Kidney (tissue), 14 donors: ENCODE results near the gene CSF3. TPM values are rescaled to one million over a fixed set of nuclear protein-coding genes. Genes with fewer than 3 reads are reported as not detected.

Experiments
- DNase-seq, 5 donors: peaks; one replicate each; pipeline ENCODE4 v3.0.0-alpha.2; 2013 to 2020
- FAIRE-seq: peaks from 2 replicates; lab custom pipeline; 2012; peaks lifted over from hg19 to GRCh38; lab: Jason Lieb, UNC
- H3K27ac ChIP-seq, 2 donors: one replicate each; pipeline ENCODE4 v1.7.0; 2013; ENCODE audit warnings: low read depth in 2 of 2, low read length in 2 of 2, inconsistent platforms in 1 of 2
- H3K27me3 ChIP-seq: one replicate; pipeline ENCODE4 v1.7.1; 2013; ENCODE audit warnings: low read length, inconsistent platforms; ENCODE audit not compliant: control insufficient read depth, insufficient read depth
- H3K36me3 ChIP-seq, 3 donors: one replicate each; pipeline versions ENCODE4 v1.7.0 to v1.7.1; 2013; ENCODE audit warnings: low read length in 3 of 3, control low read depth in 1 of 3, inconsistent platforms in 1 of 3; ENCODE audit not compliant: insufficient read depth in 3 of 3, control insufficient read depth in 2 of 3
- H3K4me1 ChIP-seq, 3 donors: one replicate each; pipeline versions ENCODE4 v1.7.0 to v1.7.1; 2013; ENCODE audit warnings: low read length in 3 of 3, inconsistent platforms in 1 of 3, low read depth in 1 of 3; ENCODE audit not compliant: control insufficient read depth in 2 of 3, insufficient read depth in 2 of 3
- H3K4me3 ChIP-seq, 3 donors: one replicate each; pipeline versions ENCODE4 v1.7.0 to v1.8.1; 2013; ENCODE audit warnings: low read length in 3 of 3, control low read depth in 1 of 3, inconsistent platforms in 1 of 3
- H3K9ac ChIP-seq, 3 donors: one replicate each; pipeline versions ENCODE4 v1.7.0 to v1.7.1; 2013; ENCODE audit warnings: low read length in 3 of 3, control low read depth in 1 of 3, inconsistent platforms in 1 of 3
- H3K9me3 ChIP-seq, 3 donors: one replicate each; pipeline versions ENCODE4 v1.7.0 to v1.7.1; 2013; ENCODE audit warnings: low read length in 3 of 3, control low read depth in 1 of 3, inconsistent platforms in 1 of 3; ENCODE audit not compliant: control insufficient read depth in 2 of 3, insufficient read depth in 1 of 3
- intact Hi-C: fragments of 100-400 bp; cut with DNase I; formaldehyde crosslinking; loops from one replicate; pipeline ENCODE4 v1.11.1; 2022
- microRNA-seq: library from miRNA; unstranded; fragments of <30 nt; microRNA quantifications from one replicate; pipeline ENCODE4 v1.2.0, GENCODE V29; 2020
- polyA plus RNA-seq: library from polyadenylated mRNA; stranded (reverse); fragments of 350-450 nt; fragmentation: Illumina TruSeq; extraction: RNeasy Lipid Tissue Mini Kit (QIAGEN cat#74804); gene quantifications from one replicate; pipeline ENCODE4 v1.2.3, GENCODE V29; 2014; ENCODE audit warnings: low read depth, low replicate concordance; ENCODE audit not compliant: insufficient read depth
- total RNA-seq: library from RNA; stranded (reverse); fragmentation: NEBNext Ultra II Directional; extraction: Animal tissue kit (Norgen Biotek cat#: 25700); gene quantifications from one replicate; pipeline ENCODE4 v1.2.1, GENCODE V29; 2021
- TF ChIP-seq, protein P1 (sequence below): IDR thresholded peaks from 3 replicates; pipeline ENCODE4 v1.5.1; 2012; ENCODE audit warnings: mild to moderate bottlenecking, moderate library complexity, borderline replicate concordance; ENCODE audit not compliant: insufficient read depth; ENCODE audit errors: extremely low read depth
- donor health status: control.
- donor health status: control.
- donor health status: control.
- donor health status: control.
- donor health status: control.
- donor health status: DM: yes; HTN: yes; CAD: no.
- donor health status: Normal renal cell carcinoma (clear cell type).

The CSF3 gene
- total and polyA plus RNA-seq, 2 donors from 2014 or later = not detected

DNA sequence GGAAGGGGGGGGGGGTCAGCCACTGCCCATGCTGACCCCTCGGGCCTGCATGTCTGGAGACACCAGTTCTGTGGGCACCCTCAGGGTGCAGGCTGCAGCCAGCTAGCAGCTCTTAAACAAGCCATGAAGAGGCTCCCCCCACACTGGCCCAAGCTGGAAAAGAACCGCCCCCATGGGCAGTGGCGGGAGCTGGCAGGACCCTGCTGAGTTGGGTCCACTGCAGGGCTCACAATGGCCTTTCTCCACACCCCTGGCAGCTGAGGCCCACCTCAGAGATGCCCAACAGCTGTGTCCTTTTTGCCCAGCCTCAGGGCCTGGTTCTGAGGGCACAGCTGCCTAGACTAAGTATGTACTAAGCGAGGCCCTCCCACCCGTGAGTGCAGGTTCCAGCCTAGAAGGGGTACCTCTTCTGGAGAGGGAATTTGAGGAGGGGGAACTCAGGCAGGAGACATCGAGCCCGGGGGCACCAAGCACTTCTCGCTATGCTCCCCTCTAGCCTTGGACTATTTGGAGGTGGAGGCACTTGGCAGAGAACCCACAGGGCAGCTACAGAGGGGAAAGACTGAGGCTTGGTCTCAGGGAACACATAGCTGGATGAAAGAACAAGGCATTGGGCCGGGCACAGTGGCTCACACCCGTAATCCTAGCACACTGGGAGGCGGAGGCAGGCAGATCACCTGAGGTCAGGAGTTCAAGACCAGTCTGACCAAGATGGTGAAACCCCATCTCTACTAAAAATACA lies 50.7 kb downstream of the CSF3 start:
- DNase-seq (no peak), FAIRE-seq (no peak)
- H3K27ac ChIP-seq = peak overlapping the region; percentile 80 to 83
- intact Hi-C loops = no loop called here
- H3K36me3 ChIP-seq = no peaks in the 10 kb centered on the region
- H3K9me3 ChIP-seq = no peaks in the 10 kb centered on the region
- TF ChIP-seq, protein P1, sequence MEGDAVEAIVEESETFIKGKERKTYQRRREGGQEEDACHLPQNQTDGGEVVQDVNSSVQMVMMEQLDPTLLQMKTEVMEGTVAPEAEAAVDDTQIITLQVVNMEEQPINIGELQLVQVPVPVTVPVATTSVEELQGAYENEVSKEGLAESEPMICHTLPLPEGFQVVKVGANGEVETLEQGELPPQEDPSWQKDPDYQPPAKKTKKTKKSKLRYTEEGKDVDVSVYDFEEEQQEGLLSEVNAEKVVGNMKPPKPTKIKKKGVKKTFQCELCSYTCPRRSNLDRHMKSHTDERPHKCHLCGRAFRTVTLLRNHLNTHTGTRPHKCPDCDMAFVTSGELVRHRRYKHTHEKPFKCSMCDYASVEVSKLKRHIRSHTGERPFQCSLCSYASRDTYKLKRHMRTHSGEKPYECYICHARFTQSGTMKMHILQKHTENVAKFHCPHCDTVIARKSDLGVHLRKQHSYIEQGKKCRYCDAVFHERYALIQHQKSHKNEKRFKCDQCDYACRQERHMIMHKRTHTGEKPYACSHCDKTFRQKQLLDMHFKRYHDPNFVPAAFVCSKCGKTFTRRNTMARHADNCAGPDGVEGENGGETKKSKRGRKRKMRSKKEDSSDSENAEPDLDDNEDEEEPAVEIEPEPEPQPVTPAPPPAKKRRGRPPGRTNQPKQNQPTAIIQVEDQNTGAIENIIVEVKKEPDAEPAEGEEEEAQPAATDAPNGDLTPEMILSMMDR = no peak
- no peak overlapping the region for H3K9ac ChIP-seq
- peaks cover 9 to 56% (median 55%) of the 10 kb centered on the region in 3 donors for H3K4me1 ChIP-seq
- H3K4me3 ChIP-seq = no peak overlapping the region
- no peaks in the 10 kb centered on the region for H3K27me3 ChIP-seq

Small RNA genes lying within 50 kb of the gene (microRNA-seq; reads per million reads assigned to microRNA genes)
- gene MIR6884 = not detected

Other genes with a start within 250 kb of the CSF3 start
- gene IKZF3, start 151.1 kb upstream of the CSF3 start, total RNA-seq = 10.2 TPM
- 0.09 TPM for gene IKZF3, start 151.1 kb upstream of the CSF3 start, polyA plus RNA-seq
- not detected for gene ZPBP2, start 147.2 kb upstream of the CSF3 start, total RNA-seq
- gene ZPBP2, start 147.2 kb upstream of the CSF3 start, polyA plus RNA-seq = not detected
- gene GSDMB, start 96.8 kb upstream of the CSF3 start, total RNA-seq = 5.6 TPM
- gene GSDMB, start 96.8 kb upstream of the CSF3 start, polyA plus RNA-seq = 3.5 TPM
- gene ORMDL3, start 87.8 kb upstream of the CSF3 start, total RNA-seq = 48.8 TPM
- gene ORMDL3, start 87.8 kb upstream of the CSF3 start, polyA plus RNA-seq = 85.9 TPM
- not detected for gene LRRC3C, start 87.7 kb upstream of the CSF3 start, total RNA-seq
- not detected for gene LRRC3C, start 87.7 kb upstream of the CSF3 start, polyA plus RNA-seq
- 0.47 TPM for gene GSDMA, start 52.4 kb upstream of the CSF3 start, total RNA-seq
- 0.80 TPM for gene GSDMA, start 52.4 kb upstream of the CSF3 start, polyA plus RNA-seq
- gene PSMD3, start 34.6 kb upstream of the CSF3 start, total RNA-seq = 66.4 TPM
- gene PSMD3, start 34.6 kb upstream of the CSF3 start, polyA plus RNA-seq = 63.6 TPM
- gene MED24, start 39.0 kb downstream of the CSF3 start, total RNA-seq = 66.3 TPM
- gene MED24, start 39.0 kb downstream of the CSF3 start, polyA plus RNA-seq = 53.7 TPM
- gene THRA, start 47.5 kb downstream of the CSF3 start, total RNA-seq = 63.9 TPM
- 40.8 TPM for gene THRA, start 47.5 kb downstream of the CSF3 start, polyA plus RNA-seq
- gene NR1D1, start 85.1 kb downstream of the CSF3 start, total RNA-seq = 30.8 TPM
- 7.1 TPM for gene NR1D1, start 85.1 kb downstream of the CSF3 start, polyA plus RNA-seq
- gene MSL1, start 106.5 kb downstream of the CSF3 start, total RNA-seq = 75.4 TPM
- 34.9 TPM for gene MSL1, start 106.5 kb downstream of the CSF3 start, polyA plus RNA-seq
- gene CASC3, start 125.1 kb downstream of the CSF3 start, total RNA-seq = 90.8 TPM
- gene CASC3, start 125.1 kb downstream of the CSF3 start, polyA plus RNA-seq = 32.2 TPM
- gene RAPGEFL1, start 162.0 kb downstream of the CSF3 start, total RNA-seq = 4.3 TPM
- gene RAPGEFL1, start 162.0 kb downstream of the CSF3 start, polyA plus RNA-seq = 0.99 TPM
- gene WIPF2, start 203.9 kb downstream of the CSF3 start, total RNA-seq = 36.4 TPM
- 9.9 TPM for gene WIPF2, start 203.9 kb downstream of the CSF3 start, polyA plus RNA-seq